ENCODE measurements around the gene SLC22A1. TPM values are rescaled to one million over a fixed set of nuclear protein-coding genes. Genes with fewer than 3 reads are reported as not detected.
A peak's percentile ranks its signal among the peaks of the same experiment; 100 is the strongest.

Gene SLC22A1
- total and polyA plus RNA-seq, 2 of the 13 experiments (the other 11 are each of a cell fraction or from before 2014, with no cell fraction given), result 0.80 to 0.87 TPM

GRCh38 chr6:160198606-160199211 lies 77.1 kb downstream of the SLC22A1 start (continued):
- no peak for TF ChIP-seq ZBTB46 (CRISPR knock-in tag; IDR thresholded peaks at IDR 0.05; ENCODE audit: borderline replicate concordance)
- no peak for TF ChIP-seq GPN1 (CRISPR knock-in tag; IDR thresholded peaks at IDR 0.05; ENCODE audit: borderline replicate concordance)
- no peak for TF ChIP-seq CREB3 (CRISPR knock-in tag; IDR thresholded peaks at IDR 0.05)
- TF ChIP-seq HNF1A (IDR thresholded peaks at IDR 0.05; ENCODE audit: low read depth), result peak; percentile 80
- TF ChIP-seq HNF1A (CRISPR knock-in tag; IDR thresholded peaks at IDR 0.05; ENCODE audit: borderline replicate concordance), result no peak
- TF ChIP-seq TFE3 (CRISPR knock-in tag; IDR thresholded peaks at IDR 0.05), result peak; percentile 53; the same call in 1 of the 2 replicates
- TF ChIP-seq ZNF550 (CRISPR knock-in tag; IDR thresholded peaks at IDR 0.05; ENCODE audit: borderline replicate concordance), result no peak
- TF ChIP-seq GABPB1 (CRISPR knock-in tag; IDR thresholded peaks at IDR 0.05), result peak; percentile 30; the same call in 1 of the 2 replicates
- TF ChIP-seq PRDM15 (CRISPR knock-in tag; IDR thresholded peaks at IDR 0.05), result peak; percentile 97
- TF ChIP-seq ETV5 (CRISPR knock-in tag; IDR thresholded peaks at IDR 0.05; ENCODE audit: borderline replicate concordance), result peak; percentile 77; the same call in 1 of the 2 replicates
- no peak for TF ChIP-seq MBD4 (IDR thresholded peaks at IDR 0.05; ENCODE audit: borderline replicate concordance, low read length)
- TF ChIP-seq NR2F1 (CRISPR knock-in tag; IDR thresholded peaks at IDR 0.05), result 0 out of 4 replicates have a peak, but pooled peaks of 1 of the 2 experiments have one; percentile 30
- TF ChIP-seq BRCA1 (CRISPR knock-in tag; IDR thresholded peaks at IDR 0.05), result no peak
- TF ChIP-seq SETDB1 (CRISPR knock-in tag; IDR thresholded peaks at IDR 0.05; ENCODE audit: borderline replicate concordance), result no peak
- no peak for TF ChIP-seq ZFYVE20 (CRISPR knock-in tag; IDR thresholded peaks at IDR 0.05; ENCODE audit: borderline replicate concordance, low read depth)
- no peak for TF ChIP-seq ZNF747 (CRISPR knock-in tag; IDR thresholded peaks at IDR 0.05; ENCODE audit: borderline replicate concordance)

Data from HepG2 (cell line).